SKM-1 (cell line): ENCODE data around the gene LGALS9.
"Not testable (repeated sequence)": the region's sequence is repeated elsewhere in the genome, so short reads cannot be mapped to it uniquely, and the experiment has no call there.

Experiments
- DNase-seq: peaks from one replicate; lab custom pipeline; 2025; ENCODE audit not compliant: unreplicated experiment; lab: John Stamatoyannopoulos, UW

The LGALS9 gene

GRCh38 chr17:27627514-27627913 is 3.5 kb upstream of the LGALS9 start:
- no peak for DNase-seq

- no peak for DNase-seq
Measured at GRCh38 chr17:27628376-27628775, 2.6 kb upstream of the LGALS9 start.

- not testable (repeated sequence) for DNase-seq
Measured at GRCh38 chr17:27629260-27629659, 1.7 kb upstream of the LGALS9 start.

- peak; percentile 47 for DNase-seq
Measured at GRCh38 chr17:27631411-27631760, 398 bp downstream of the LGALS9 start.

GRCh38 chr17:27631897-27632725 is 1.1 kb downstream of the LGALS9 start:
- DNase-seq: no peak

- DNase-seq: not testable (repeated sequence)
Measured at GRCh38 chr17:27632766-27633165, 1.8 kb downstream of the LGALS9 start.

- no peak for DNase-seq
Measured at GRCh38 chr17:27633312-27634025, 2.5 kb downstream of the LGALS9 start.

- DNase-seq: no peak
Measured at GRCh38 chr17:27634026-27634335, 3.0 kb downstream of the LGALS9 start.

GRCh38 chr17:27634776-27635175 is 3.8 kb downstream of the LGALS9 start:
- no peak for DNase-seq

GRCh38 chr17:27635275-27635823 is 4.4 kb downstream of the LGALS9 start:
- peak; percentile 85 for DNase-seq

GRCh38 chr17:27636005-27636520 is 5.1 kb downstream of the LGALS9 start:
- not testable (repeated sequence) for DNase-seq

GRCh38 chr17:27637818-27638217 is 6.8 kb downstream of the LGALS9 start:
- DNase-seq: not testable (repeated sequence)

- not testable (repeated sequence) for DNase-seq
Measured at GRCh38 chr17:27638415-27638914, 7.5 kb downstream of the LGALS9 start.

GRCh38 chr17:27640790-27641189 is 9.8 kb downstream of the LGALS9 start:
- no peak for DNase-seq

- DNase-seq: no peak
Measured at GRCh38 chr17:27644586-27644985, 13.6 kb downstream of the LGALS9 start.

- not testable (repeated sequence) for DNase-seq
Measured at GRCh38 chr17:27645621-27646020, 14.6 kb downstream of the LGALS9 start.

- DNase-seq: no peak
Measured at GRCh38 chr17:27646232-27646631, 15.2 kb downstream of the LGALS9 start.

- DNase-seq: no peak
Measured at GRCh38 chr17:27647765-27648164, 16.8 kb downstream of the LGALS9 start.

- not testable (repeated sequence) for DNase-seq
Measured at GRCh38 chr17:27649111-27649571, 18.2 kb downstream of the LGALS9 start.

GRCh38 chr17:27649929-27650328 is 18.9 kb downstream of the LGALS9 start:
- DNase-seq: no peak

- no peak for DNase-seq
Measured at GRCh38 chr17:27650836-27651235, 19.8 kb downstream of the LGALS9 start.
